C4-2B (cell line): ENCODE measurements around the gene RBFOX2.

Experiments
- CTCF ChIP-seq: fragments of 450-650 bp; conservative IDR thresholded peaks from 2 replicates; pipeline ENCODE4 v1.5.1; 2017; ENCODE audit warnings: mild to moderate bottlenecking
- ZFX ChIP-seq: fragments of 450-650 bp; IDR thresholded peaks from 2 replicates; pipeline ENCODE4 v1.6.1; 2017

- TF ChIP-seq CTCF: no peak
- no peak for TF ChIP-seq ZFX
These were observed 229.5 kb downstream of the RBFOX2 start for GRCh38 chr22:35799150-35799549.
